Measurements from ENCODE around the gene DPF3.

Gene DPF3

DNA sequence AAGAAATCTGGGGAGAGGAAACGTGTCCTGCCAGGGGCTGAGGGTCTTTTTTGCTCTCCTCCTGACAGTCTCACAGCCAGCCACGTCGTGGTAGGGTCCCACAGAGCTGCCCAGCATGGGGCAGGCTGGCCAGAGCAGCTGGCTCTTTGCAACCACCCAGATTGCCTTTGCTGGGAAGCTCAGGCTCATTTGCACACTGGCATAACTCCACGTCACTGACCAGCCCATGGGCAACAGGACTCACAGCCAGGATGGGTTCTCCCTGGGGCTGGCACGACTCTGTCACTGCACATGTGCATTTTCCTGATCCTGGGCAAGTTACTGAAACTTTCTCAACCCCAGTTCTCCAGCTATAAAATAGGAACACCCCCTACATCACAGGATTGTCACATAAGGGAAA lies 242.2 kb downstream of the DPF3 start:
- Histone ChIP-seq H3K9ac (ENCODE audit: low read length) (no peak overlapping the region), H3K9me3 (ENCODE audit: control insufficient read depth, insufficient read depth, low read depth, low read length) (no peaks in the 10 kb centered on the region), H3K4me1 (ENCODE audit: control insufficient read depth, insufficient read depth, low read length) (peaks cover 3% of the 10 kb centered on the region; the same call in 1 of the 2 replicates), H3K36me3 (ENCODE audit: control insufficient read depth, insufficient read depth, low read length) (no peaks in the 10 kb centered on the region), H3K27ac (ENCODE audit: low read depth, low read length) (no peak overlapping the region), H3K4me3 (ENCODE audit: low read depth, low read length) (no peak overlapping the region), H3K27me3 (ENCODE audit: control insufficient read depth, insufficient read depth, low read length) (no peaks in the 10 kb centered on the region)

DNA sequence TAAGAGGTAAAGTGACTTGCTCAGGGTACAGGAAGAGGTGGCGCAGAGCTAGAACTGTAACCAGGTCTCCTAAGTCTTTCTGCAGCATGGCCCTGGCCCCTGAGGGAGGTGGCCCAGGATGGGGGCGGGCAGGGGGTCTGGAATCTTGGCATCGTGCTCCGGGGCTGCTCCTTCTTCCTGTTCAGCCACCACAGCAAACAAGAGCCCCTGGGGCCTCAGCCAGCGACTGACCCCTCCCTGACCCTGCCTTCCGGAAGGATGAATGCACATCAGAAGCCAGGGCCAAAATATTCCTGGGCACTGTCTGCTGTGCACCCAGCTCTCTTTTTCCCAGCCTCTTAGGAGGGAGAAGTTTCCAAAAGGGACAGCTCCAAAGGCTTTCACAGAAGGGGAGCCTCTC lies 242.8 kb downstream of the DPF3 start:
- Histone ChIP-seq H3K4me1 (ENCODE audit: control insufficient read depth, insufficient read depth, low read length) (peaks cover 3% of the 10 kb centered on the region; the same call in 1 of the 2 replicates), H3K9me3 (ENCODE audit: control insufficient read depth, insufficient read depth, low read depth, low read length) (no peaks in the 10 kb centered on the region), H3K9ac (ENCODE audit: low read length) (no peak overlapping the region), H3K27me3 (ENCODE audit: control insufficient read depth, insufficient read depth, low read length) (no peaks in the 10 kb centered on the region), H3K4me3 (ENCODE audit: low read depth, low read length) (no peak overlapping the region), H3K27ac (ENCODE audit: low read depth, low read length) (no peak overlapping the region), H3K36me3 (ENCODE audit: control insufficient read depth, insufficient read depth, low read length) (no peaks in the 10 kb centered on the region)

DNA sequence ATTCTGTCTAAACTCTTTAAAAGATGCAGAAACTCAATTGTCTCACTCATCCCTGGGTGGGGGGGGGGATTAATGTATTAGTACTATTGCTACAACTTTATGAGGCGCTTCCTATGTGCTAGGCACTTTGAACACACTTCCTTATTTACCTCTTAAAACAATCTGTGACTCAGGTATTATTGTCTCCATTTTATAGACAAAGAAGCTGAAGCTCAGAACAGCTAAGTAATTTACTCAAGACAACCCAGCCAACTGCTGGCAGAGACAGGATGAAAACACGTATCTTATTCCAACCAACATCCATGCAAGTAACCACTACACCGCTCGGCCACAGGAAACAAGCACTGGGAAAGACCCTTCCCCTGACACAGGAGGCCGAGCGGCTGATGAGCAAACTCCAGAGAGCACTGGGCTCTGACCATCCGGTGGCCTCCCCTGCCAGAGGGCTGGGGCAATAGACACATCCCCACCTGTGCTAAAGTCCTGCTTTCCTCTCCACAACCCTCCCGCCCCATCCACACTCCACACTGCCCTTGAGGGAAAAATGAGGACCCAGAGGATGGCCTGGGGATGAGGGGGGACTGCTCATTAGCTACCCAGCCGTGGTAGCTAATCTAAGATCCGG lies 244.2 kb downstream of the DPF3 start:
- Histone ChIP-seq H3K27me3 (ENCODE audit: control insufficient read depth, insufficient read depth, low read length) (no peaks in the 10 kb centered on the region), H3K4me1 (ENCODE audit: control insufficient read depth, insufficient read depth, low read length) (peaks cover 3% of the 10 kb centered on the region; the same call in 1 of the 2 replicates), H3K9ac (ENCODE audit: low read length) (no peak overlapping the region), H3K36me3 (ENCODE audit: control insufficient read depth, insufficient read depth, low read length) (no peaks in the 10 kb centered on the region), H3K9me3 (ENCODE audit: control insufficient read depth, insufficient read depth, low read depth, low read length) (no peaks in the 10 kb centered on the region), H3K4me3 (ENCODE audit: low read depth, low read length) (no peak overlapping the region), H3K27ac (ENCODE audit: low read depth, low read length) (no peak overlapping the region)

DNA sequence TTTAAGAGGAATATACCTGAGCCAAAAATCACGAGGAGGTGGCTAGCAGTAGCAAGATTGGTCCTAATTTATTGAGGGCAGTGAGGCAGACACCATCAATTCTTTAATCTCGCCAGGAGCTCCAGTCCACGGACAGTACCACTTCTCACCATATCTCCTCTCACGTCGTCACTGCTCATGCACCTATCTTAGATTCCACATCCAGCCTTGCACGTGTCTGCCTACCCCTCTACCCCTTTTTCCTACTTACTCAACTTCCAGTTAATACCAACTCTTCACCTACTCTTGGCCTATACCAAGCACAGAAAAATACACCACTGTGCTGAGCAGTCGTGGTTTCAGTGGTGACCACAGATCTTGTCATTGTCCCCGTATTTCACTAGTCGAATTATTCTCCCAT lies 246.1 kb downstream of the DPF3 start:
- Histone ChIP-seq H3K4me3 (ENCODE audit: low read depth, low read length) (no peak overlapping the region), H3K36me3 (ENCODE audit: control insufficient read depth, insufficient read depth, low read length) (no peaks in the 10 kb centered on the region), H3K27ac (ENCODE audit: low read depth, low read length) (no peak overlapping the region), H3K27me3 (ENCODE audit: control insufficient read depth, insufficient read depth, low read length) (no peaks in the 10 kb centered on the region), H3K9ac (ENCODE audit: low read length) (no peak overlapping the region), H3K9me3 (ENCODE audit: control insufficient read depth, insufficient read depth, low read depth, low read length) (no peaks in the 10 kb centered on the region), H3K4me1 (ENCODE audit: control insufficient read depth, insufficient read depth, low read length) (peaks cover 3% of the 10 kb centered on the region; the same call in 1 of the 2 replicates)

DNA sequence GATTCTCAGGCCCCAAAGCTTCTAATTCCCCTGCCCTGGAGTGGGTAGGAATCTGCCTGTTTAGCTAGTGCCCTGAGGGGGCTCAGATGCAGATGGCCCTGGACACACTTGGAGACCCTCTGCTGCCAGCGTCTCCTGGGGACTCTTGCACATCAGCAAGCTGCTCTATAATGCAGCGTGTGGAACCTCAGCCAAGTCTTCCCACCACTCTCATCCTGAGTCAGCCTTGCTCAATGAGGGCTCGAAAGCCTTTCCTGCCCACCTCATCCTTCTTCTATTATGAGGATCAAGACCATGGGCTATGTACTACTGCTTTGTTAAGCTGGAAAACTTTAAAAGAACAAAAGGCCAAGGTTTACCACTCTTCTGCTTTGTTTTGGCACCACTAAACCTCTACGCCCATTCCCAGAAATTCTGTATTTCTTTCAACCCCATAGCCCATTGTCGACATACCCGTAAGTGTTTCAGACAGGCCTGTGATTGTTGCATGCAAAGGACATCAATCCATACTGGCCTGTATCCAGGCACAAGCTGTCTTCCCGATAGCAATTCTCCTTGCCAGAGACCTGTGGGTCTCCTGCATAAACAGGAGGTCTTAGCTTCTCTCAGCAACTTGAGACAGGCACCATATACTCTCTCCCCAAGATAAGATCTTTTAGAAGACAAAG lies 246.9 kb downstream of the DPF3 start:
- no peak overlapping the region for H3K4me3 ChIP-seq (ENCODE audit: low read depth, low read length)
- H3K9me3 ChIP-seq (ENCODE audit: control insufficient read depth, insufficient read depth, low read depth, low read length) = peaks cover 3% of the 10 kb centered on the region
- H3K27me3 ChIP-seq (ENCODE audit: control insufficient read depth, insufficient read depth, low read length) = no peaks in the 10 kb centered on the region
- H3K27ac ChIP-seq (ENCODE audit: low read depth, low read length) = no peak overlapping the region
- peaks cover 3% of the 10 kb centered on the region; the same call in 1 of the 2 replicates for H3K4me1 ChIP-seq (ENCODE audit: control insufficient read depth, insufficient read depth, low read length)
- no peak overlapping the region for H3K9ac ChIP-seq (ENCODE audit: low read length)
- H3K36me3 ChIP-seq (ENCODE audit: control insufficient read depth, insufficient read depth, low read length) = no peaks in the 10 kb centered on the region

DNA sequence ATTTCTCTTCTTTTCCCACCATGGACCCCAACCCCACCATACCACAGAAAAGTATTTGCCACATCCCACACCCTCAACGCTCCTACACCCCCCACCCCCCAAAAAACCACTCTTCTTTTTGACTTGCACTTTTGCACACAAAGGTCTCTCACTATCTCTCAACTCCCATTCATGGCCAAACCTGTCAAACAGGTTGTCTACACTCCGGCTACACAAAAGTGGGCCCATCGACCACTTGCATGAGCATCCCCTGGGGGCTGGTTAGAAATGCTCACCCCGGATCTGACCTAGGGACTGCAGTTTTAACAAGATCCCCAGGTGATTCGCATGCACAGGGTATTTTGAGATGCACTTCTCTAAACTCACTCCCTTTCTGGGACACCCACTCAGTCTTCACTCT lies 248.2 kb downstream of the DPF3 start:
- H3K9me3 ChIP-seq (ENCODE audit: control insufficient read depth, insufficient read depth, low read depth, low read length) = peaks cover 6% of the 10 kb centered on the region
- no peak overlapping the region for H3K9ac ChIP-seq (ENCODE audit: low read length)
- no peaks in the 10 kb centered on the region for H3K27me3 ChIP-seq (ENCODE audit: control insufficient read depth, insufficient read depth, low read length)
- H3K4me1 ChIP-seq (ENCODE audit: control insufficient read depth, insufficient read depth, low read length) = peaks cover 3% of the 10 kb centered on the region; the same call in 1 of the 2 replicates
- H3K4me3 ChIP-seq (ENCODE audit: low read depth, low read length) = no peak overlapping the region
- H3K36me3 ChIP-seq (ENCODE audit: control insufficient read depth, insufficient read depth, low read length) = no peaks in the 10 kb centered on the region
- H3K27ac ChIP-seq (ENCODE audit: low read depth, low read length) = no peak overlapping the region

DNA sequence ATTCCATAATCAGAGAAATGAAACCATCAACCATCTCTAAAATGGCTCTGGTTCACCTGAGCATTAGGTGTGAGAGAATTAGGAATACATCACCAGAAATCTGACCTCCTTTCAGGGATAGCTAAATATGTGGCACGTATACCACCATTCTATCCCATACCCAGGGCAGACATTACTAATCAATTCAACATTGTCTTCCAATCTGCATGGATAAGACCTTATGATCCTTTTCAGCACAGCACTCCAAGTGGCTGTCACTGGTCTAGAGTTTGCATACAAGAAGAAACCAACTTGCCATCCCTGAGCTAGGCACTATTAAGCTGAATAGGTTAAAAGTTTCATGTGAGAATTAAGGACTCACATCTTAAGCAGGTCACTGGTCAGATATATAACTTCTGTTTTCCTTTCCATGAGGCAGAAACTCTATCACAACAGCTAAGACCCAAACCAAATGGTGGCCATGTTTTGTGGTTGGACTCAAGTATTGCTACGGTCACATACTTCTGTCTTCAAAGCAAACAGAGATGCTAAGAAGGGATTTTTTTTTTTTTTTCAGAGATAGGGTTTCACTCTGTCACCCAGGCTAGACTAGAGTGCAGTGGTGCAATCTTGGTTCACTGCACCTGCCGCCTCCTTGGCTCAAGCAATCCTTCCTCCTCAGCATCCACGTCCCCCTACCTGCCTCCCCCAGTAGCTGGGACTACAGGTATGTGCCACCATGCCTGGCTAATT lies 249.0 kb downstream of the DPF3 start:
- no peak overlapping the region for H3K27ac ChIP-seq (ENCODE audit: low read depth, low read length)
- H3K27me3 ChIP-seq (ENCODE audit: control insufficient read depth, insufficient read depth, low read length) = no peaks in the 10 kb centered on the region
- H3K9me3 ChIP-seq (ENCODE audit: control insufficient read depth, insufficient read depth, low read depth, low read length) = peaks cover 6% of the 10 kb centered on the region
- no peak overlapping the region for H3K4me3 ChIP-seq (ENCODE audit: low read depth, low read length)
- no peaks in the 10 kb centered on the region; the same call in 1 of the 2 replicates for H3K4me1 ChIP-seq (ENCODE audit: control insufficient read depth, insufficient read depth, low read length)
- no peak overlapping the region for H3K9ac ChIP-seq (ENCODE audit: low read length)
- H3K36me3 ChIP-seq (ENCODE audit: control insufficient read depth, insufficient read depth, low read length) = no peaks in the 10 kb centered on the region

DNA sequence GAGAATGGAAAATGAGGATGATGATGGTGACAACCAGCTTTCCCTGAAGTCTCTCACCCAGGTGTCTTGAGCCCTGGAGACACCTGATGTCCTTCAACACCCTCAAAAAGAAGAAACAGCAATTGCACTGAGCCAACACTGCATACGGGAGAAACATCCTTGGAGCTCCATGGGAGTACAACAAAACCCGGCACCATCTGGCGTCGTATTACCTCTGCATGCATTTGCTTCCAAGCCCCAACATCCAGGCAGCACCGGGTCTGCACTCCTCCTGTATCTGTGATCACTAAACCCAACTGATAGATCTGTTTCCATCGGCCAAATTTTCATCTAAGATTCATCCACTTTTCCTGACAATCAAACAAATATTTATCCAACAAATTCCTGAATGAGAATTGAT lies 249.9 kb downstream of the DPF3 start:
- H3K27ac ChIP-seq (ENCODE audit: low read depth, low read length) = no peak overlapping the region
- no peaks in the 10 kb centered on the region for H3K36me3 ChIP-seq (ENCODE audit: control insufficient read depth, insufficient read depth, low read length)
- no peak overlapping the region for H3K9ac ChIP-seq (ENCODE audit: low read length)
- H3K4me3 ChIP-seq (ENCODE audit: low read depth, low read length) = no peak overlapping the region
- H3K27me3 ChIP-seq (ENCODE audit: control insufficient read depth, insufficient read depth, low read length) = no peaks in the 10 kb centered on the region
- H3K9me3 ChIP-seq (ENCODE audit: control insufficient read depth, insufficient read depth, low read depth, low read length) = peaks cover 11% of the 10 kb centered on the region
- H3K4me1 ChIP-seq (ENCODE audit: control insufficient read depth, insufficient read depth, low read length) = no peaks in the 10 kb centered on the region; the same call in 1 of the 2 replicates

DNA sequence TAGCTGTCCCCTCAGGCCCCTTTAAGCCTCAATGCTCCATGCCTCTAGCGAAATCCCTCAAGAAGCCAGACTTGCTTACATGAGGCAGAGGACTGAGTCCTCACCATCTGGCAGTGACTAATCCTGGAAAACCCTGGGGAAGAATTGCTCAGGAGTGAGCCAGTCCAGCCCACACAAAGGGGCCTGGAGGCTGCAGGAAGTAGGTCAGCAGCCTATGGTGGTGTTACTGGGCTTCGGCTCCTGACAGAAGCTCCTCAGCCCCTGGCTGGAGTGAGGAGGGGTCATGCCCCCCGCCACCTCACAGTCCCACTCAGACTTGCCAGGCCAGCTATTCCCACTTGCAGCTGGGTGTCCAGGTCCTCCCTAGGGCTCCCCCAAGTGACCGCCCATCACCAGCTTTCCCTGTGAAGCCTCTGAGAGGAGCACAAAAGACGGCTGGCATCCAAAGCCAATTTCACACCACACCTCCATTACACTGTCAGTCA lies 250.5 kb downstream of the DPF3 start:
- Histone ChIP-seq H3K4me1 (ENCODE audit: control insufficient read depth, insufficient read depth, low read length) (no peaks in the 10 kb centered on the region; the same call in 1 of the 2 replicates), H3K9ac (ENCODE audit: low read length) (no peak overlapping the region), H3K4me3 (ENCODE audit: low read depth, low read length) (no peak overlapping the region), H3K27ac (ENCODE audit: low read depth, low read length) (no peak overlapping the region), H3K36me3 (ENCODE audit: control insufficient read depth, insufficient read depth, low read length) (no peaks in the 10 kb centered on the region), H3K9me3 (ENCODE audit: control insufficient read depth, insufficient read depth, low read depth, low read length) (peaks cover 12% of the 10 kb centered on the region), H3K27me3 (ENCODE audit: control insufficient read depth, insufficient read depth, low read length) (no peaks in the 10 kb centered on the region)

GRCh38 chr14:72640911-72641485 lies 252.9 kb downstream of the DPF3 start:
- no peak overlapping the region for H3K4me3 ChIP-seq (ENCODE audit: low read depth, low read length)
- no peak overlapping the region for H3K27ac ChIP-seq (ENCODE audit: low read depth, low read length)
- H3K9me3 ChIP-seq (ENCODE audit: control insufficient read depth, insufficient read depth, low read depth, low read length) = peaks cover 12% of the 10 kb centered on the region
- H3K27me3 ChIP-seq (ENCODE audit: control insufficient read depth, insufficient read depth, low read length) = no peaks in the 10 kb centered on the region
- no peaks in the 10 kb centered on the region; the same call in 1 of the 2 replicates for H3K4me1 ChIP-seq (ENCODE audit: control insufficient read depth, insufficient read depth, low read length)
- no peaks in the 10 kb centered on the region for H3K36me3 ChIP-seq (ENCODE audit: control insufficient read depth, insufficient read depth, low read length)
- H3K9ac ChIP-seq (ENCODE audit: low read length) = no peak overlapping the region
